WTC11 (cell line): Measurements from ENCODE around the gene SORT1. TPM values are rescaled to one million over a fixed set of nuclear protein-coding genes. Genes with fewer than 3 reads are reported as not detected.
"Not testable (repeated sequence)": the region's sequence is repeated elsewhere in the genome, so short reads cannot be mapped to it uniquely, and the experiment has no call there.

Experiments
- ATAC-seq: fragments of 200-7000 bp; cut with Tn5 transposase; 2 replicates; pipeline ENCODE4 v1.10.0; 2021; ENCODE audit warnings: mild to moderate bottlenecking, moderate library complexity
- CTCF ChIA-PET: fragments of 300-600 bp; sonication (Branson Sonifier 250); formaldehyde crosslinking; loops from one replicate; lab custom pipeline; 2021; ENCODE audit warnings: antibody characterized with exemption; lab: Charles Lee
- POLR2A ChIA-PET: fragments of 350-600 bp; sonication (Branson Sonifier 250); formaldehyde crosslinking; loops from one replicate; lab custom pipeline; 2021; ENCODE audit warnings: antibody characterized with exemption; lab: Charles Lee
- DNase-seq: peaks from one replicate; pipeline ENCODE4 v3.0.0; 2021; ENCODE audit warnings: low spot score
- H3K27ac Mint-ChIP-seq: 2 replicates; pipeline ENCODE4 v1.8.0; 2021; ENCODE audit warnings: mixed read lengths
- H3K27me3 Mint-ChIP-seq: 2 replicates; pipeline ENCODE4 v1.8.0; 2021; ENCODE audit warnings: low read depth, mild to moderate bottlenecking, moderate library complexity, mixed read lengths
- H3K36me3 Mint-ChIP-seq: 2 replicates; pipeline ENCODE4 v1.8.0; 2021; ENCODE audit warnings: mixed read lengths
- H3K4me1 Mint-ChIP-seq: 2 replicates; pipeline ENCODE4 v1.8.0; 2022; ENCODE audit warnings: mixed read lengths
- H3K4me3 Mint-ChIP-seq: 2 replicates; pipeline ENCODE4 v1.8.0; 2021; ENCODE audit warnings: mild to moderate bottlenecking, moderate library complexity, mixed read lengths
- H3K9me3 Mint-ChIP-seq: 2 replicates; pipeline ENCODE4 v1.8.0; 2021; ENCODE audit warnings: mixed read lengths
- FOXP1 ChIP-seq: sonication (generic); formaldehyde crosslinking; IDR thresholded peaks from 2 replicates; pipeline ENCODE4 v1.8.0; 2022; ENCODE audit warnings: missing genetic modification reagents, mild to moderate bottlenecking, moderate library complexity, borderline replicate concordance
- MYBL2 ChIP-seq: sonication (generic); formaldehyde crosslinking; IDR thresholded peaks from 2 replicates; pipeline ENCODE4 v1.8.1; 2023; ENCODE audit warnings: mild to moderate bottlenecking, moderate library complexity, missing genetic modification reagents
- ZNF416 ChIP-seq: fragments of 250-450 bp; sonication (Bioruptor Pico); IDR thresholded peaks from 2 replicates; pipeline ENCODE4 v1.9.0; 2021; ENCODE audit warnings: mild to moderate bottlenecking, inconsistent platforms
- total RNA-seq: library from RNA; stranded (reverse); gene quantifications from 3 replicates; pipeline ENCODE4 v1.2.3, GENCODE V29; 2021
- TF ChIP-seq, protein P1 (sequence below): fragments of 250-450 bp; sonication (Bioruptor Pico); IDR thresholded peaks from 2 replicates; pipeline ENCODE4 v1.9.0; 2021; ENCODE audit warnings: mild to moderate bottlenecking
- TF ChIP-seq, protein P2 (sequence below): sonication (generic); formaldehyde crosslinking; IDR thresholded peaks from 2 replicates; pipeline ENCODE4 v1.8.1; 2022; ENCODE audit warnings: mild to moderate bottlenecking, missing genetic modification reagents, moderate library complexity, borderline replicate concordance
- TF ChIP-seq, protein P3 (sequence below): sonication (generic); formaldehyde crosslinking; IDR thresholded peaks from 2 replicates; pipeline ENCODE4 v1.8.1; 2023; ENCODE audit warnings: mild to moderate bottlenecking, moderate library complexity, missing genetic modification reagents
- TF ChIP-seq, protein P4 (sequence below): sonication (generic); formaldehyde crosslinking; IDR thresholded peaks from 2 replicates; pipeline ENCODE4 v1.8.1; 2023; ENCODE audit warnings: mild to moderate bottlenecking, missing genetic modification reagents, moderate library complexity
- TF ChIP-seq, protein P5 (sequence below): sonication (generic); formaldehyde crosslinking; IDR thresholded peaks from 2 replicates; pipeline ENCODE4 v1.8.1; 2022; ENCODE audit warnings: missing genetic modification reagents, borderline replicate concordance
- TF ChIP-seq, protein P6 (sequence below): sonication (generic); formaldehyde crosslinking; conservative IDR thresholded peaks from 2 replicates; pipeline ENCODE4 v1.8.1; 2022; ENCODE audit warnings: mild to moderate bottlenecking, missing genetic modification reagents
- TF ChIP-seq, protein P7 (sequence below): sonication (generic); formaldehyde crosslinking; IDR thresholded peaks from 2 replicates; pipeline ENCODE4 v1.8.1; 2022; ENCODE audit warnings: low read depth, missing genetic modification reagents, borderline replicate concordance

Gene SORT1
- total RNA-seq, 1 experiment from 2014 or later, result 55.9 TPM

DNA sequence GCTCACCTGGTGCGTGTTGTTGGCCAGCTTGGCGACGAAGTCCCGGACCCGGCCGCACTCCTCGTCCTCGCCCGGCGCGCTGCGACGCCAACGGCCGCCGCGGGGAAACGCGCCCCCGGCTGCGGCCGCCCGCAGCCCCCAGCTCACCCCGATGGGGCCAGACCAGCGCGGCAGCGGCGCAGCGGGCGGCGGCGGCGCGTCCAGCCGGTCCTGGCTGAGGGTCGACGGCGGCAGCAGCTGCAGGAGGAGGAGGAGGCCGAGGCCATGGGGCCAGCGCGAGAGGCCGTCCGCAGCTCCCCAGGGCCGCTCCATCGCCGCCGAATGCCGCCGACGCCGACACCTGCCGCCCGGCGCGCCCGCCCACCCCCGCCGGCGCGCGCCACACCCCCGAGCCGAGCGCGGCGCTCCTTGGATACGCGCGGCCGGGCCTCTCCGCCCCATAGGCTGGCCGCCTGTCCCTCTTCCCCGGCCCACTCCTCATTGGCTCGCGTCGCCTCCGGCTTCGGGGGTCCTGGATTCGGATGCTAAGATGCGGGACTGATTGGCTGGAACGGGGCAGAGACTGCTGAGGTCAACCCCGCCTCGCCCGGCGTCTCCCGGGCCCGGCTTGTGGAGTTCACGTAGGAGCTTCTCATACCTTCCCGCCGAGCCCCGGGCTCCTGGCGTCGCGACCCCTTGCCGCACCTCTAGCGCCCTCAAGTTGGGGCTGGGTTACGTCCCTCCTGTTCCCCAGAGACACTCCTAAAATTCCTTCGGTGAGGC, at the start of gene SORT1 (continued):
- TF ChIP-seq, protein P1, sequence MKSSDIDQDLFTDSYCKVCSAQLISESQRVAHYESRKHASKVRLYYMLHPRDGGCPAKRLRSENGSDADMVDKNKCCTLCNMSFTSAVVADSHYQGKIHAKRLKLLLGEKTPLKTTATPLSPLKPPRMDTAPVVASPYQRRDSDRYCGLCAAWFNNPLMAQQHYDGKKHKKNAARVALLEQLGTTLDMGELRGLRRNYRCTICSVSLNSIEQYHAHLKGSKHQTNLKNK (CRISPR knock-in tag), result no peak
- no peak; the same call in 1 of the 2 replicates for TF ChIP-seq MYBL2 (CRISPR knock-in tag)

DNA sequence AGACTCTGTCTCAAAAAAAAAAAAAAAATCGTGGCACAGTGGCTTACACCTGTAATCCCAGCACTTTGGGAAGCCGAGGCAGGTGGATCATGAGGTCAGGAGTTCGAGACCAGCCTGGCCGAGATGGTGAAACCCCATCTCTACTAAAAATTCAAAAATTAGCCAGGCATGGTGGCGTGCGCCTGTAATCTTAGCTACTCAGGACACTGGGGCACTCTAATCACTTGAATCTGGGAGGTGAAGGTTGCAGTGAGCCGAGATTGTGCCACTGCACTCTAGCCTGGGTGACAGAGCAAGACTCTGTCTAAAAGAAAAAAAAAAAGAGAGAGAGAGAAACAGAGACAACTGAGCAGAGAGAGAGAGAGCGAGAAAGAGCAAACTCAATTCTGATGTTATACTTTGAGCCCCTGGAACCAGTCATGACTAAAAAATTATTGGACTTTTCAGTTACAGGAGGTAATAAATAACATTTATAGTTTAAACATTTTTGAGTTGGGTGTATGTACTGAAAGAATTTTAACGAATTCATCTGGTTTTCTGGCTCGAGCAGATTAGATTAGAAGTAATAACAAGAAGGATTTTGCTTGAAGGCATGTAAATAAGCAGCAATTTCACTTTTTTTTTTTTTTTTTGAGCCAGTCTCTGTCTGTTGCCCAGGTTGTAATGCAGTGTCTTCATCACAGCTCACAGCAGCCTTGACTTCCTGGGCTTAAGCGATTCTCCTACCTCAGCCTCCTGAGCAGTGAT, 48.4 kb upstream of the SORT1 start:
- H3K9me3 Mint-ChIP-seq, DNase-seq, ATAC-seq, H3K4me3 Mint-ChIP-seq, CTCF ChIA-PET, H3K36me3 Mint-ChIP-seq, H3K4me1 Mint-ChIP-seq, H3K27ac Mint-ChIP-seq: not testable (repeated sequence)
- POLR2A ChIA-PET, result interaction anchor here (0.7 kb wide), 1 partner anchor 492 kb away, joined by 4 read pairs; no protein-coding TSS in a partner anchor
- H3K27me3 Mint-ChIP-seq, result peaks cover 18% of the 10 kb centered on the region

DNA sequence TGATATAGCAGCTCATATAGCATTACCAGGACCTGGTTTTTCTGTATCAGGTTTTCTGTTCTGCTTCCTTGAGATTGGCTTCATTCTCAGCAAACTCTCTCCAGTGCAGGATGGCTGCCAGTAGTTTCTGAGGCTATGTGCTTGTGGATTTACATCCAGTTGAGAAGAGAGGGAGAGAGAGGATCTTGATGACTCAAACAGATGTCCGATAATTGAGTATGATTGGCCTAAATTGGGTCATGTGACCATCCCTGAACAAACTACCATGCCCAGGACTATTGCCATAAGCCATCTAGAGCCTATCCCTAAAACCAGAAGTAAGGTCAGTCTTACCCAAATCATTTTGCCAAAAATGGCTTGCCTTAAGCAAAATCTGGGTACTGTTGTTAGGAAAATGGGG, 46.6 kb upstream of the SORT1 start:
- H3K36me3 Mint-ChIP-seq, result no peaks in the 10 kb centered on the region
- peaks cover 16% of the 10 kb centered on the region for H3K27me3 Mint-ChIP-seq

More for the DNA sequence above, 46.6 kb upstream of the SORT1 start:
- Mint-ChIP-seq H3K27ac (no peak overlapping the region), H3K4me1 (no peaks in the 10 kb centered on the region), H3K9me3 (no peaks in the 10 kb centered on the region), H3K4me3 (no peak overlapping the region)
- POLR2A ChIA-PET, result no interaction called here
- CTCF ChIA-PET, result interaction anchor here (1.0 kb wide), 1 partner anchor 49 kb away, joined by 4 read pairs; the partner anchor contains the start of gene CYB561D1
- ATAC-seq, result no peak
- DNase-seq, result no peak
- TF ChIP-seq, protein P2, sequence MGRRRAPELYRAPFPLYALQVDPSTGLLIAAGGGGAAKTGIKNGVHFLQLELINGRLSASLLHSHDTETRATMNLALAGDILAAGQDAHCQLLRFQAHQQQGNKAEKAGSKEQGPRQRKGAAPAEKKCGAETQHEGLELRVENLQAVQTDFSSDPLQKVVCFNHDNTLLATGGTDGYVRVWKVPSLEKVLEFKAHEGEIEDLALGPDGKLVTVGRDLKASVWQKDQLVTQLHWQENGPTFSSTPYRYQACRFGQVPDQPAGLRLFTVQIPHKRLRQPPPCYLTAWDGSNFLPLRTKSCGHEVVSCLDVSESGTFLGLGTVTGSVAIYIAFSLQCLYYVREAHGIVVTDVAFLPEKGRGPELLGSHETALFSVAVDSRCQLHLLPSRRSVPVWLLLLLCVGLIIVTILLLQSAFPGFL (CRISPR knock-in tag), result no peak
- TF ChIP-seq ZNF416 (CRISPR knock-in tag) (no peak), FOXP1 (CRISPR knock-in tag) (no peak)
- TF ChIP-seq, protein P3, sequence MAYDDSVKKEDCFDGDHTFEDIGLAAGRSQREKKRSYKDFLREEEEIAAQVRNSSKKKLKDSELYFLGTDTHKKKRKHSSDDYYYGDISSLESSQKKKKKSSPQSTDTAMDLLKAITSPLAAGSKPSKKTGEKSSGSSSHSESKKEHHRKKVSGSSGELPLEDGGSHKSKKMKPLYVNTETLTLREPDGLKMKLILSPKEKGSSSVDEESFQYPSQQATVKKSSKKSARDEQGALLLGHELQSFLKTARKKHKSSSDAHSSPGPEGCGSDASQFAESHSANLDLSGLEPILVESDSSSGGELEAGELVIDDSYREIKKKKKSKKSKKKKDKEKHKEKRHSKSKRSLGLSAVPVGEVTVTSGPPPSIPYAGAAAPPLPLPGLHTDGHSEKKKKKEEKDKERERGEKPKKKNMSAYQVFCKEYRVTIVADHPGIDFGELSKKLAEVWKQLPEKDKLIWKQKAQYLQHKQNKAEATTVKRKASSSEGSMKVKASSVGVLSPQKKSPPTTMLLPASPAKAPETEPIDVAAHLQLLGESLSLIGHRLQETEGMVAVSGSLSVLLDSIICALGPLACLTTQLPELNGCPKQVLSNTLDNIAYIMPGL, result no peak
- TF ChIP-seq, protein P4, sequence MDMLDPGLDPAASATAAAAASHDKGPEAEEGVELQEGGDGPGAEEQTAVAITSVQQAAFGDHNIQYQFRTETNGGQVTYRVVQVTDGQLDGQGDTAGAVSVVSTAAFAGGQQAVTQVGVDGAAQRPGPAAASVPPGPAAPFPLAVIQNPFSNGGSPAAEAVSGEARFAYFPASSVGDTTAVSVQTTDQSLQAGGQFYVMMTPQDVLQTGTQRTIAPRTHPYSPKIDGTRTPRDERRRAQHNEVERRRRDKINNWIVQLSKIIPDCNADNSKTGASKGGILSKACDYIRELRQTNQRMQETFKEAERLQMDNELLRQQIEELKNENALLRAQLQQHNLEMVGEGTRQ (CRISPR knock-in tag), result no peak
- TF ChIP-seq, protein P5, sequence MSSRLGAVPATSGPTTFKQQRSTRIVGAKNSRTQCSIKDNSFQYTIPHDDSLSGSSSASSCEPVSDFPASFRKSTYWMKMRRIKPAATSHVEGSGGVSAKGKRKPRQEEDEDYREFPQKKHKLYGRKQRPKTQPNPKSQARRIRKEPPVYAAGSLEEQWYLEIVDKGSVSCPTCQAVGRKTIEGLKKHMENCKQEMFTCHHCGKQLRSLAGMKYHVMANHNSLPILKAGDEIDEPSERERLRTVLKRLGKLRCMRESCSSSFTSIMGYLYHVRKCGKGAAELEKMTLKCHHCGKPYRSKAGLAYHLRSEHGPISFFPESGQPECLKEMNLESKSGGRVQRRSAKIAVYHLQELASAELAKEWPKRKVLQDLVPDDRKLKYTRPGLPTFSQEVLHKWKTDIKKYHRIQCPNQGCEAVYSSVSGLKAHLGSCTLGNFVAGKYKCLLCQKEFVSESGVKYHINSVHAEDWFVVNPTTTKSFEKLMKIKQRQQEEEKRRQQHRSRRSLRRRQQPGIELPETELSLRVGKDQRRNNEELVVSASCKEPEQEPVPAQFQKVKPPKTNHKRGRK, result no peak
- TF ChIP-seq, protein P6, sequence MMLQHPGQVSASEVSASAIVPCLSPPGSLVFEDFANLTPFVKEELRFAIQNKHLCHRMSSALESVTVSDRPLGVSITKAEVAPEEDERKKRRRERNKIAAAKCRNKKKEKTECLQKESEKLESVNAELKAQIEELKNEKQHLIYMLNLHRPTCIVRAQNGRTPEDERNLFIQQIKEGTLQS (CRISPR knock-in tag), result no peak
- TF ChIP-seq, protein P7, sequence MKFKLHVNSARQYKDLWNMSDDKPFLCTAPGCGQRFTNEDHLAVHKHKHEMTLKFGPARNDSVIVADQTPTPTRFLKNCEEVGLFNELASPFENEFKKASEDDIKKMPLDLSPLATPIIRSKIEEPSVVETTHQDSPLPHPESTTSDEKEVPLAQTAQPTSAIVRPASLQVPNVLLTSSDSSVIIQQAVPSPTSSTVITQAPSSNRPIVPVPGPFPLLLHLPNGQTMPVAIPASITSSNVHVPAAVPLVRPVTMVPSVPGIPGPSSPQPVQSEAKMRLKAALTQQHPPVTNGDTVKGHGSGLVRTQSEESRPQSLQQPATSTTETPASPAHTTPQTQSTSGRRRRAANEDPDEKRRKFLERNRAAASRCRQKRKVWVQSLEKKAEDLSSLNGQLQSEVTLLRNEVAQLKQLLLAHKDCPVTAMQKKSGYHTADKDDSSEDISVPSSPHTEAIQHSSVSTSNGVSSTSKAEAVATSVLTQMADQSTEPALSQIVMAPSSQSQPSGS, result no peak
